IPS DF 6.9 (cell line): ENCODE measurements around the gene C16orf89.

Experiments
- DNase-seq: peaks from one replicate; pipeline ENCODE4 v3.0.0-alpha.2; 2013; ENCODE audit warnings: low read depth, low spot score
- H3K27ac ChIP-seq: one replicate; pipeline ENCODE4 v1.5.1; 2013; ENCODE audit warnings: low read length, control low read depth
- H3K27me3 ChIP-seq: 2 replicates; pipeline ENCODE4 v1.6.1; 2013; ENCODE audit warnings: mild to moderate bottlenecking, low read length; ENCODE audit not compliant: control insufficient read depth, insufficient read depth
- H3K36me3 ChIP-seq: 2 replicates; pipeline ENCODE4 v1.6.1; 2013; ENCODE audit warnings: low read length; ENCODE audit not compliant: control insufficient read depth, insufficient read depth
- H3K4me1 ChIP-seq: 2 replicates; pipeline ENCODE4 v1.6.1; 2013; ENCODE audit warnings: low read length; ENCODE audit not compliant: control insufficient read depth, insufficient read depth
- H3K4me3 ChIP-seq: 2 replicates; pipeline ENCODE4 v1.5.1; 2013; ENCODE audit warnings: mild to moderate bottlenecking, low read length
- H3K9me3 ChIP-seq: 2 replicates; pipeline ENCODE4 v1.6.1; 2013; ENCODE audit warnings: low read length, inconsistent platforms; ENCODE audit not compliant: control insufficient read depth, insufficient read depth
- WGBS: extraction: QIAGEN DNeasy Blood & Tissue Kit; methylation state at CpG from one replicate; pipeline ENCODE4 v1.1.7; 2013; ENCODE audit warnings: mixed read lengths, missing lambda C conversion rate; ENCODE audit not compliant: insufficient read length, insufficient coverage; 5-methylcytosine and 5-hydroxymethylcytosine counted together

Gene C16orf89

DNA sequence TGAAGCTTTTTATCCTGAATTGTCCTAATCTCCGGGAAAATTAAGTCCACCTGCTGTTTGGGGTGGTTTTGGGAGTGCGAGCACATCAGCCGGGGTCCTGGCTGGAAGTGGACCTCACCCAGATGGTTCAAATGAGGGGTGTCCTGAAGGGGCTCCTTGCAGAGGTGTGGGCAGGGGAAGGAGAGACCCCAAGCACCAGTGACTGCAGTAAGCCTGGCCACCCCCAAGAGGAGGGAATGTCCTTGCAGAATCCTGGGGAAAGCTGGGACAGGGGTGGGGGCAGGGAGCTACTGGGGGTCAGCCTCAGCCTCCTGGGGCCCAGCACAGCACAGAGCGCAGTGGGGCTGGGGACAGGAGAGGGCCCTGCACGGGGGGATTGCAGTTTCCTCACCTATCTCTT lies 61.4 kb downstream of the C16orf89 start:
- DNase-seq, result no peak
- Histone ChIP-seq H3K4me1 (no peaks in the 10 kb centered on the region), H3K27me3 (no peaks in the 10 kb centered on the region), H3K27ac (no peak overlapping the region), H3K9me3 (no peaks in the 10 kb centered on the region), H3K36me3 (no peaks in the 10 kb centered on the region; the same call in 1 of the 2 replicates), H3K4me3 (no peak overlapping the region)
- no CpG with 5 or more reads among the region's 5 CpGs for WGBS

DNA sequence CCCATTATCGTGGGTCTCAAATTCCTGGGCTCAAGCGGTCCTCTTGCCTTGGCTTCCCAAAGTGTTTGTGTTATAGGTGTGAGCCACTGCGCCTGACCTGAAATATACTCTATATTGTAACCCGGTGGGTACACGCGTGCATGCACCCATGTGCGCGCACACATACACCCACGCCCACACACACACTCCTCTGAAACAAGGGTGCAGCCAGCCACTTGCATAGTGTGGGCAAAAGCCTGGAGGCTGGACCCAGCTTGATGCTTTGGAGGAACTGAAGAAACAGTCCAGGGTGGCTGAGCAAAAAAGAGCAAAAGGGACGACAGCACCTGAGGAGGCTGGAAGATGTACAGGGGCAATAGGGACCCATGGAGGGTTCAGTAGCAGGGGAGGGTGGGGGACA lies 61.9 kb downstream of the C16orf89 start:
- no CpG with 5 or more reads among the region's 10 CpGs for WGBS
- no peaks in the 10 kb centered on the region; the same call in 1 of the 2 replicates for H3K36me3 ChIP-seq
- no peaks in the 10 kb centered on the region for H3K4me1 ChIP-seq
- no peak overlapping the region for H3K4me3 ChIP-seq
- H3K9me3 ChIP-seq, result no peaks in the 10 kb centered on the region
- no peak overlapping the region for H3K27ac ChIP-seq
- no peaks in the 10 kb centered on the region for H3K27me3 ChIP-seq
- no peak for DNase-seq

DNA sequence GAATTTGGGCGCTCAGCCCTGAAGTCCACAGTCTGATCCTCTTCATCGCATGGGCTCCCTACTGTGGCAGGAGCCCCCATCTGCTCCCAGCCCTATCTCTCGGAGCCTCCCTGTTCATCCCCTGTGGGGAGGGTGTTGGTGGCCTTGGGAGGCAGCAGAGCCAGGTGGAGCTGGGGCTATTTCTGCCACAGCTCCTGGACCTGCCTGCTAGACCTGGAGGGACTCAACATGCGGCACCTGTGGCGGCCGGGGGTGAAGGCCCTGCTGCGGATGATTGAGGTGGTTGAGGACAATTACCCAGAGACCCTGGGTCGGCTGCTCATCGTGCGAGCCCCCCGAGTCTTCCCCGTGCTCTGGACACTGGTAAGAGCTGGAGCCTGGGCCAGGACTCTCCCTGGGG lies 62.5 kb downstream of the C16orf89 start:
- Histone ChIP-seq H3K27me3 (no peaks in the 10 kb centered on the region), H3K9me3 (no peaks in the 10 kb centered on the region), H3K27ac (no peak overlapping the region), H3K4me3 (no peak overlapping the region), H3K36me3 (no peaks in the 10 kb centered on the region; the same call in 1 of the 2 replicates), H3K4me1 (no peaks in the 10 kb centered on the region)
- no CpG with 5 or more reads among the region's 12 CpGs for WGBS
- DNase-seq, result no peak

DNA sequence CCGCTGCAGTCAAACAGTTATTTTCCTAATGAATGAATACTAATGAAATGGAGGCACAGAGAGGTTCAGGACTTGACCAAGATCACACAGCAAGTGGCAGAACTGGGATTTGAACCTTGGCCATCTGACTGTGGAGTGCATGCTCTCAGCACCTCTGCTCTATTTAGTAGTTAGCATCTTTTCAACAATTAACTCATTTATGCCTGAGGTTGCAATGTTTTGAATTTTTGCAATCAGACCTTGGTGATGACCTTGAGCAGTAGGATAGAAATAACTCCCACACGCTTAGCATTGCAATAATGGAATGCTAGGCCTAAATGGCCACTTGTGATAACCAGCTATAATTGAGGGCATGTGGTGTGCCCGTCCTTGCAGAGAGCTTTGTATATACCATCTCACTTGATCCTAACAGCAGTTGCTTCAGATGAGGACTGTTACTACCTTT lies 63.0 kb downstream of the C16orf89 start:
- Histone ChIP-seq H3K9me3 (no peaks in the 10 kb centered on the region), H3K27ac (no peak overlapping the region), H3K27me3 (no peaks in the 10 kb centered on the region), H3K36me3 (no peaks in the 10 kb centered on the region; the same call in 1 of the 2 replicates), H3K4me1 (no peaks in the 10 kb centered on the region), H3K4me3 (no peak overlapping the region)
- WGBS, result no CpG with 5 or more reads among the region's 3 CpGs
- no peak for DNase-seq

DNA sequence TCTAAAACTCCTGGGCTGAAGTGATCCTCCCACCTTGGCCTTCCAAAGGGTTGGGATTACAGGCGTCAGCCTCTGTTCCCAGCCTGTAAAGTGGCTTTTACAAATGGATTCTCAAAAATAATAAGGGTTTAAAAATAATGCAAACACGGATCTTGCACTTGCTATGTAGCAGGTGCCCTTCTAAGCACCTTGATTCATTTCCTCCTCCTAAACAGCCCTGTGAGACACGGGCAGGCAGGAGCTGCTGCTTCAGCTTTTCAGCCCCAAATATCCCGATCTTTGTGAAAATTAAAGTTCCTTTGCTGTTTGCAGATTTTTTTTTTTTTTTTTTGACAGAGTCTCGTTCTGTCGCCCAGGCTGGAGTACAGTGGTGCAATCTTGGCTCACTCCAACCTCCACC lies 63.8 kb downstream of the C16orf89 start:
- WGBS, result no CpG with 5 or more reads among the region's 6 CpGs

DNA sequence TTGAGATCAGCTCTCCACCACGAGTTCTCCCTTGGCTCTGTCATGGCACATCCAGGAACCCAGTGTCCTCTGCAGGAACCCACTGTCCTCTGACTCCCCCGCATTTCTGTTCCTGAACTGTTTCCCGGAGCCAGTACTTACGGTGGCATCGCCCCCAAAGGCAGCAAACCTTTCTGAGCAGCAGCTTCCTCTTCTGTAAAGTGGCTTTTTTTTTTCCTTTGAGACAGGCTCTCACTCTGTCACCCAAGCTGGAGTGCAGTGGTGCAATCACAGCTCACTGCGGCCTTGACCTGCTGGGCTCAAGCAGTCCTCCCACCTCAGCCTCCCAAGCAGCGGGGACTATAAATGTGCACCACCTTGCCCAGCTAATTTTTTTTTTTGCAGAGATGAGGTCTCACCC lies 64.2 kb downstream of the C16orf89 start:
- Histone ChIP-seq H3K27ac (no peak overlapping the region), H3K4me3 (no peak overlapping the region), H3K27me3 (no peaks in the 10 kb centered on the region), H3K36me3 (no peaks in the 10 kb centered on the region; the same call in 1 of the 2 replicates), H3K4me1 (no peaks in the 10 kb centered on the region), H3K9me3 (no peaks in the 10 kb centered on the region)
- no CpG with 5 or more reads among the region's 7 CpGs for WGBS
- no peak for DNase-seq

More for the DNA sequence above, 63.8 kb downstream of the C16orf89 start:
- no peak overlapping the region for H3K4me3 ChIP-seq
- H3K27ac ChIP-seq, result no peak overlapping the region
- no peaks in the 10 kb centered on the region for H3K27me3 ChIP-seq
- DNase-seq, result no peak
- H3K36me3 ChIP-seq, result no peaks in the 10 kb centered on the region; the same call in 1 of the 2 replicates
- no peaks in the 10 kb centered on the region for H3K9me3 ChIP-seq
- no peaks in the 10 kb centered on the region for H3K4me1 ChIP-seq

DNA sequence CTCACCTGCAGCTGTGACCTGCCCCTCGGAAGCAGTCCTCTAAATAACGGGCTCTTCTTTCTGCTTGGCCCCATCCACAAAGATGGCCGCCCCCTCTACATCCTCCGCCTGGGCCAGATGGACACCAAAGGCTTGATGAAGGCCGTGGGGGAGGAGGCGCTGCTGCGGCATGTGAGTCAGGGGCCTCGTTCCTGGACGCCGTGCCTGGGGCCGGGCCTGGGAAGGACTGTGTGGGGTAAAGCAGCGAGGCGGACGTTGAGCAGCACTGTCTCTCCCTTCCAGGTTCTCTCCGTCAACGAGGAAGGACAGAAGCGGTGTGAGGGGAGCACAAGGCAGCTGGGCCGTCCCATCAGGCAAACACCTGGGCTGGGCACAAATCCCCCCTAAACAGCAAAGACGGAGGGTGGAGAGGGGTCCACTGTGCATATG lies 65.2 kb downstream of the C16orf89 start:
- Histone ChIP-seq H3K9me3 (no peaks in the 10 kb centered on the region), H3K27ac (no peak overlapping the region), H3K4me3 (no peak overlapping the region), H3K36me3 (no peaks in the 10 kb centered on the region; the same call in 1 of the 2 replicates), H3K27me3 (no peaks in the 10 kb centered on the region), H3K4me1 (no peaks in the 10 kb centered on the region)
- no CpG with 5 or more reads among the region's 19 CpGs for WGBS
- DNase-seq, result no peak

DNA sequence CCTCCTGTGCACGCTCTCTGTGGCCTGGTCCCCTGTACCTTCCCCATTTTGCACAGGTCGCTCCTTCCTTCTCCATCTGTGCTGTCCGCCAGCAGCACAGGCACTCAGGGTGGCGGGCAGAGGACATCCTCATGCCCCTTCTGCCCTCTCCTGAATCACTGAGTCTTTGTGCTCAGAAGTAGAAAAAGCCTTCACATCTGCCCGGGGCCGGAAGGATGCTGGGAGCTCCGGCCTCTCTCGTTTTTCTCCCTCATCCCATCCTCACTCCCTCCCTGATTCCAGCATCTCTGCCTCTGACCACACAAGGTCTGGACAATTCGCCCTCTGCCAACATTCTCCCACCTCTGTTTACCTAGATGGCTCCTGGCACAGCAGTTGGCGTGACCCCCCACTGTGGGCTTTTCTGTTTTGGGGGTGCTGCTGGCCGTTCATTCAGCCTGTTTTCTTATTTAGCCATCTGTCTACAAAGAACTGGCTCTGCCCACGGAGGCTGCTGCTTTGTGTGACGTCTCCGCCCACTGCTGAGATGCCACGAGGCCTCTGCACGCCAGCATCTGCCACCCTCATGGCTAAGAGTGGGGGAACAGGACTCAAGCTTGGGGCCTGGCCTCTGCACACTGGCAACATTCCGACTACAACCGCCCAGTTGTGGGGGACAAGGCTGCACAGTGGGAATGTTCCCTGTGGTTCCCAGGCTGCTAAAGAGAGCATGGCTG lies 70.9 kb downstream of the C16orf89 start:
- H3K27ac ChIP-seq, result no peak overlapping the region
- H3K9me3 ChIP-seq, result no peaks in the 10 kb centered on the region
- no CpG with 5 or more reads among the region's 18 CpGs for WGBS
- no peak for DNase-seq
- no peak overlapping the region for H3K4me3 ChIP-seq
- H3K27me3 ChIP-seq, result no peaks in the 10 kb centered on the region
- no peaks in the 10 kb centered on the region for H3K4me1 ChIP-seq
- no peaks in the 10 kb centered on the region for H3K36me3 ChIP-seq
